AG09309 (cell line): ENCODE data around the gene CDKAL1.

Source experiments
- DNase-seq: peaks from one replicate; pipeline ENCODE4 v3.0.0-alpha.2; 2010; ENCODE audit warnings: low read depth
- H3K4me3 ChIP-seq: 2 replicates; pipeline ENCODE4 v1.5.1; 2011; ENCODE audit warnings: mild to moderate bottlenecking, low read depth, low read length, moderate library complexity; ENCODE audit not compliant: control insufficient read depth
- CTCF ChIP-seq: IDR thresholded peaks from 2 replicates; pipeline ENCODE4 v1.5.1; 2011; ENCODE audit warnings: mild to moderate bottlenecking, low read depth, low read length, inconsistent platforms; ENCODE audit not compliant: insufficient read depth, control insufficient read depth; ENCODE audit errors: missing control alignments

Gene CDKAL1

GRCh38 chr6:20669571-20670314 lies 135.5 kb downstream of the CDKAL1 start:
- no peak for DNase-seq
- TF ChIP-seq CTCF, result no peak
- H3K4me3 ChIP-seq, result no peak overlapping the region

GRCh38 chr6:20670750-20671149 lies 136.5 kb downstream of the CDKAL1 start:
- TF ChIP-seq CTCF, result no peak
- no peak overlapping the region for H3K4me3 ChIP-seq
- no peak for DNase-seq

DNA sequence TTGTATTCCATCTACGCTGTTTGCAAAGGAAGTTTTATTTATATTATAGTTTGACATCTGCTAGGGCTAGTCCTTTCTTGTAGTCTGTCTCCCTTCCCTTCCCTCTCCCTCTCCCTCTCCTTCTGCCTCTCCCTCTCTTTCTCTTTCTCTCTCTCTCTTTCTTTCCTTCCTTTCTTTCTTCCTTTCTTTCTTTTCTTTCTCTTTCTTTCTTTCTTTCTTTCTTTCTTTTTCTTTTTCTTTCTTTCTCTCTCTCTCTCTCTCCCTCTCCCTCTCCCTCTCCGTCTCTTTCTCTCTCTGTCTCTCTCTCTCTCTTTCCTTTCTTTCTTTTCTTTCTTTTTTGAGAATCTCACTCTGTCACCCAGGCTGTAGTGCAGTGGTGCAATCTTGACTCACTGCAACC lies 137.8 kb downstream of the CDKAL1 start:
- H3K4me3 ChIP-seq, result no peak overlapping the region
- no peak for DNase-seq
- TF ChIP-seq CTCF, result no peak

GRCh38 chr6:20673458-20673857 lies 139.2 kb downstream of the CDKAL1 start:
- no peak overlapping the region for H3K4me3 ChIP-seq
- no peak for TF ChIP-seq CTCF
- no peak for DNase-seq

- no peak for TF ChIP-seq CTCF
- no peak overlapping the region for H3K4me3 ChIP-seq
- DNase-seq, result no peak
Measured at GRCh38 chr6:20674664-20675063, 140.4 kb downstream of the CDKAL1 start.

GRCh38 chr6:20678831-20679352 lies 144.6 kb downstream of the CDKAL1 start:
- DNase-seq, result no peak
- no peak for TF ChIP-seq CTCF
- no peak overlapping the region for H3K4me3 ChIP-seq
